Endodermal cell (in vitro differentiated cells): Measurements from ENCODE around the gene UPP1. TPM values are rescaled to one million over a fixed set of nuclear protein-coding genes. Genes with fewer than 3 reads are reported as not detected.

Experiments
- DNase-seq: peaks from one replicate; pipeline ENCODE4 v3.0.0-alpha.2; 2017
- H3K27ac ChIP-seq: 2 replicates; pipeline ENCODE4 v1.5.1; 2013; ENCODE audit warnings: mild to moderate bottlenecking, low read depth, low read length, moderate library complexity
- H3K27me3 ChIP-seq: 2 replicates; pipeline ENCODE4 v1.6.1; 2013; ENCODE audit warnings: mild to moderate bottlenecking, low read length, moderate library complexity; ENCODE audit not compliant: insufficient read depth, control insufficient read depth, poor library complexity, severe bottlenecking
- H3K36me3 ChIP-seq: 2 replicates; pipeline ENCODE4 v1.7.0; 2013; ENCODE audit warnings: mild to moderate bottlenecking, low read length, moderate library complexity; ENCODE audit not compliant: control insufficient read depth, insufficient read depth
- H3K4me1 ChIP-seq: one replicate; pipeline ENCODE4 v1.7.0; 2013; ENCODE audit warnings: low read length; ENCODE audit not compliant: control insufficient read depth, insufficient read depth
- H3K4me3 ChIP-seq: 2 replicates; pipeline ENCODE4 v1.5.1; 2013; ENCODE audit warnings: mild to moderate bottlenecking, low read length, moderate library complexity
- H3K9ac ChIP-seq: 2 replicates; pipeline ENCODE4 v1.6.1; 2013; ENCODE audit warnings: mild to moderate bottlenecking, low read length, moderate library complexity; ENCODE audit not compliant: poor library complexity, severe bottlenecking; ENCODE audit errors: extremely low read depth
- H3K9me3 ChIP-seq: 2 replicates; pipeline ENCODE4 v1.6.1; 2013; ENCODE audit warnings: mild to moderate bottlenecking, low read length, moderate library complexity; ENCODE audit not compliant: control insufficient read depth
- H3K27ac Mint-ChIP-seq: 2 replicates; pipeline ENCODE4 v1.8.0; 2020; ENCODE audit warnings: mixed read lengths
- H3K27me3 Mint-ChIP-seq: 2 replicates; pipeline ENCODE4 v1.8.0; 2021; ENCODE audit warnings: mild to moderate bottlenecking, mixed read lengths; ENCODE audit not compliant: insufficient read depth
- H3K36me3 Mint-ChIP-seq: 2 replicates; pipeline ENCODE4 v1.8.0; 2020; ENCODE audit warnings: low read depth, mixed read lengths
- H3K4me1 Mint-ChIP-seq: 2 replicates; pipeline ENCODE4 v1.8.0; 2020; ENCODE audit warnings: mixed read lengths
- H3K4me3 Mint-ChIP-seq: 2 replicates; pipeline ENCODE4 v1.8.0; 2020; ENCODE audit warnings: mild to moderate bottlenecking, moderate library complexity, mixed read lengths
- H3K9me3 Mint-ChIP-seq: 2 replicates; pipeline ENCODE4 v1.8.0; 2020; ENCODE audit warnings: mild to moderate bottlenecking, mixed read lengths
- CTCF ChIP-seq: fragments of 200-600 bp; sonication (generic); conservative IDR thresholded peaks from 2 replicates; pipeline ENCODE4 v1.5.0; 2021; ENCODE audit warnings: antibody characterized with exemption, mild to moderate bottlenecking
- WGBS, 2 experiments: methylation state at CpG; one replicate each; pipeline versions ENCODE4 v1.1.5 to v1.1.7; 2013; ENCODE audit warnings: missing lambda C conversion rate in 2 of 2, mixed read lengths in 1 of 2; ENCODE audit not compliant: insufficient coverage in 1 of 2, insufficient read length in 1 of 2; 5-methylcytosine and 5-hydroxymethylcytosine counted together
- total RNA-seq, 2 donors: library from RNA; stranded (reverse); fragmentation: NEBNext Ultra II Directional in 1 of 2; extraction: Animal tissue kit (Norgen Biotek cat#: 25700) in 1 of 2; gene quantifications; 2 replicates in 1 of 2; 3 replicates in 1 of 2; pipeline ENCODE4 v1.2.1, GENCODE V29; 2021

UPP1 gene
- total RNA-seq, 2 donors from 2014 or later, result 40.5 to 46.3 TPM

GRCh38 chr7:48087349-48087748, 1.7 kb upstream of the UPP1 start:
- no peak overlapping the region for H3K27ac ChIP-seq
- H3K4me3 ChIP-seq, result no peak overlapping the region
- H3K4me1 ChIP-seq, result peaks cover 8% of the 10 kb centered on the region
- H3K36me3 Mint-ChIP-seq, result peaks cover 13% of the 10 kb centered on the region
- no peaks in the 10 kb centered on the region for H3K27me3 ChIP-seq
- H3K27ac Mint-ChIP-seq, result peak overlapping the region; percentile 86
- TF ChIP-seq CTCF, result no peak
- H3K9ac ChIP-seq, result no peak overlapping the region
- H3K36me3 ChIP-seq, result peaks cover 11% of the 10 kb centered on the region
- no peaks in the 10 kb centered on the region for H3K9me3 ChIP-seq
- H3K4me1 Mint-ChIP-seq, result peaks cover 55% of the 10 kb centered on the region
- H3K4me3 Mint-ChIP-seq, result peak overlapping the region; percentile 74
- WGBS, 2 experiments, result 81 to 94% methylated on average over 6 to 7 of the region's 7 CpGs
- H3K27me3 Mint-ChIP-seq, result no peaks in the 10 kb centered on the region
- H3K9me3 Mint-ChIP-seq, result peaks cover 2% of the 10 kb centered on the region
- DNase-seq, result peak; percentile 45

GRCh38 chr7:48088559-48089045, 463 bp upstream of the UPP1 start:
- Mint-ChIP-seq H3K36me3 (peaks cover 22% of the 10 kb centered on the region), H3K27me3 (no peaks in the 10 kb centered on the region), H3K9me3 (peaks cover 2% of the 10 kb centered on the region), H3K4me3 (peak overlapping the region; percentile 74), H3K27ac (peak overlapping the region; percentile 98), H3K4me1 (peaks cover 43% of the 10 kb centered on the region)
- Histone ChIP-seq H3K27ac (peak overlapping the region; percentile 79), H3K27me3 (no peaks in the 10 kb centered on the region), H3K4me1 (peaks cover 8% of the 10 kb centered on the region), H3K9ac (peak overlapping the region; percentile 89), H3K36me3 (peaks cover 24% of the 10 kb centered on the region), H3K9me3 (no peaks in the 10 kb centered on the region), H3K4me3 (peak overlapping the region; percentile 84)
- WGBS, 2 experiments, result 0 to 1% methylated on average over 7 to 25 of the region's 25 CpGs
- peak; percentile 93 for DNase-seq
- TF ChIP-seq CTCF, result no peak

- Mint-ChIP-seq H3K36me3 (peaks cover 37% of the 10 kb centered on the region), H3K27ac (peak overlapping the region; percentile 47), H3K4me1 (peaks cover 33% of the 10 kb centered on the region), H3K9me3 (no peaks in the 10 kb centered on the region), H3K4me3 (peak overlapping the region; percentile 74), H3K27me3 (no peaks in the 10 kb centered on the region)
- Histone ChIP-seq H3K36me3 (peaks cover 36% of the 10 kb centered on the region), H3K27ac (peak overlapping the region; percentile 38), H3K9ac (peak overlapping the region; percentile 64), H3K27me3 (no peaks in the 10 kb centered on the region), H3K4me3 (peak overlapping the region; percentile 99), H3K4me1 (peaks cover 4% of the 10 kb centered on the region), H3K9me3 (no peaks in the 10 kb centered on the region)
- WGBS, 2 experiments, result 4 to 10% methylated on average over 12 to 28 of the region's 28 CpGs
- peak; percentile 72 for DNase-seq
- no peak for TF ChIP-seq CTCF
Measured at GRCh38 chr7:48090095-48090805, 1.2 kb downstream of the UPP1 start.
